Measurements from ENCODE around the gene SYCP3.

SYCP3 gene

GRCh38 chr12:101680240-101680639 lies 59.0 kb downstream of the SYCP3 start:
- no peak for DNase-seq (ENCODE audit: low read depth in 3 of 3)

All from stimulated activated CD4-positive, alpha-beta T cell treated with anti-CD3 and anti-CD28 coated beads, TNF-alpha, amount 100 ng/mL, for 4 hours (primary cell).